IMR-90 (cell line): Measurements from ENCODE around the gene PIAS2. TPM values are rescaled to one million over a fixed set of nuclear protein-coding genes. Genes with fewer than 3 reads are reported as not detected.

Source experiments
- ATAC-seq: fragments of 200-7000 bp; cut with Tn5 transposase; 2 replicates; pipeline ENCODE4 v1.9.1; 2020; ENCODE audit warnings: low read depth, mild to moderate bottlenecking, moderate library complexity
- BruUV-seq: library from RNA; stranded (reverse); fragments of 400-500 nt; replicated peaks from 2 replicates; lab custom pipeline; 2021; lab: Mats Ljungman, UMichigan
- CTCF ChIA-PET: fragments of 300-600 bp; formaldehyde crosslinking; extraction: SDS; loops from one replicate; lab custom pipeline; 2021; ENCODE audit warnings: antibody characterized with exemption; lab: Yijun Ruan, JAX
- POLR2A ChIA-PET: fragments of 300-600 bp; sonication (Branson Sonifier 250); formaldehyde crosslinking; loops from one replicate; lab custom pipeline; 2022; ENCODE audit warnings: antibody characterized with exemption; ENCODE audit not compliant: unreplicated experiment; lab: Charles Lee
- DNase-seq: peaks from one replicate; pipeline ENCODE4 v3.0.0; 2013
- H2AFZ ChIP-seq: replicated peaks from 2 replicates; pipeline ENCODE3; 2013; ENCODE audit warnings: low read length, mild to moderate bottlenecking; ENCODE audit not compliant: poor library complexity
- H2AK5ac ChIP-seq: 2 replicates; pipeline ENCODE4 v1.6.1; 2013; ENCODE audit warnings: low read depth, low read length, inconsistent platforms
- H2AK9ac ChIP-seq: replicated peaks from 2 replicates; pipeline ENCODE3; 2013; ENCODE audit warnings: mild to moderate bottlenecking, low read depth, low read length, moderate library complexity; ENCODE audit not compliant: poor library complexity
- H2BK120ac ChIP-seq: 2 replicates; pipeline ENCODE4 v1.6.1; 2013; ENCODE audit warnings: low read depth, low read length, inconsistent platforms
- H2BK15ac ChIP-seq: 3 replicates; pipeline ENCODE4 v1.6.1; 2013; ENCODE audit warnings: low read depth, low read length, inconsistent platforms
- H2BK20ac ChIP-seq: 2 replicates; pipeline ENCODE4 v1.6.1; 2013; ENCODE audit warnings: low read depth, mild to moderate bottlenecking, inconsistent platforms, low read length, moderate library complexity
- H2BK5ac ChIP-seq: 2 replicates; pipeline ENCODE4 v1.6.1; 2013; ENCODE audit warnings: mild to moderate bottlenecking, low read depth, low read length, inconsistent platforms; ENCODE audit not compliant: poor library complexity, severe bottlenecking
- H3K14ac ChIP-seq: replicated peaks from 2 replicates; pipeline ENCODE4 v1.6.1; 2013; ENCODE audit warnings: low read depth, low read length, inconsistent platforms
- H3K18ac ChIP-seq: 2 replicates; pipeline ENCODE4 v1.6.1; 2013; ENCODE audit warnings: low read depth, low read length, control low read depth
- H3K23ac ChIP-seq: 2 replicates; pipeline ENCODE4 v1.6.1; 2013; ENCODE audit warnings: low read depth, low read length, inconsistent platforms
- H3K27ac ChIP-seq: 2 replicates; pipeline ENCODE4 v1.5.1; 2013; ENCODE audit warnings: mild to moderate bottlenecking, control low read depth, low read length; ENCODE audit not compliant: insufficient read depth
- H3K27me3 ChIP-seq: 2 replicates; pipeline ENCODE4 v1.6.1; 2013; ENCODE audit warnings: low read length; ENCODE audit not compliant: control insufficient read depth, insufficient read depth
- H3K36me3 ChIP-seq: 2 replicates; pipeline ENCODE4 v1.6.1; 2013; ENCODE audit warnings: low read length, mixed read lengths; ENCODE audit not compliant: control insufficient read depth, insufficient read depth
- H3K4ac ChIP-seq: 2 replicates; pipeline ENCODE4 v1.6.1; 2013; ENCODE audit warnings: low read depth, low read length, inconsistent platforms
- H3K4me1 ChIP-seq: 2 replicates; pipeline ENCODE4 v1.6.1; 2013; ENCODE audit warnings: low read length, mixed read lengths; ENCODE audit not compliant: control insufficient read depth, insufficient read depth
- H3K4me2 ChIP-seq: 2 replicates; pipeline ENCODE4 v1.6.1; 2013; ENCODE audit warnings: low read depth, mild to moderate bottlenecking, control low read depth, low read length, moderate library complexity
- H3K4me3 ChIP-seq: 2 replicates; pipeline ENCODE4 v1.5.1; 2013; ENCODE audit warnings: low read depth, mild to moderate bottlenecking, control low read depth, low read length, moderate library complexity; ENCODE audit not compliant: insufficient read depth
- H3K56ac ChIP-seq: 2 replicates; pipeline ENCODE4 v1.6.1; 2013; ENCODE audit warnings: low read length, inconsistent platforms; ENCODE audit not compliant: insufficient read depth; ENCODE audit errors: extremely low read depth
- H3K79me1 ChIP-seq, 2 experiments: 2 replicates each; pipeline ENCODE4 v1.6.1; 2013; ENCODE audit warnings: low read length in 2 of 2, inconsistent platforms in 1 of 2, low read depth in 1 of 2
- H3K9ac ChIP-seq: 2 replicates; pipeline ENCODE4 v1.6.1; 2013; ENCODE audit warnings: low read depth, low read length, control low read depth
- H3K9me1 ChIP-seq: 2 replicates; pipeline ENCODE4 v1.6.1; 2013; ENCODE audit warnings: low read length, inconsistent platforms; ENCODE audit not compliant: insufficient read depth
- H3K9me3 ChIP-seq: 2 replicates; pipeline ENCODE4 v1.6.1; 2013; ENCODE audit warnings: low read length; ENCODE audit not compliant: control insufficient read depth, insufficient read depth
- H4K20me1 ChIP-seq: 2 replicates; pipeline ENCODE4 v1.6.1; 2013; ENCODE audit warnings: low read length, inconsistent platforms; ENCODE audit not compliant: insufficient read depth
- H4K5ac ChIP-seq: 2 replicates; pipeline ENCODE4 v1.6.1; 2013; ENCODE audit warnings: mild to moderate bottlenecking, low read depth, low read length, control low read depth
- H4K8ac ChIP-seq, 2 experiments: 2 replicates each; pipeline ENCODE4 v1.6.1; 2013; ENCODE audit warnings: low read depth in 2 of 2, low read length in 2 of 2, control low read depth in 1 of 2, inconsistent platforms in 1 of 2
- H4K91ac ChIP-seq: 2 replicates; pipeline ENCODE4 v1.6.1; 2013; ENCODE audit warnings: low read depth, low read length, inconsistent platforms; ENCODE audit not compliant: insufficient read depth
- NFE2L2 ChIP-seq: fragments of 150-350 bp; IDR thresholded peaks from 2 replicates; pipeline ENCODE4 v1.6.1; 2016; ENCODE audit warnings: low read depth, mild to moderate bottlenecking, low read length
- RFX5 ChIP-seq: IDR thresholded peaks from 2 replicates; pipeline ENCODE4 v1.8.0; 2012; ENCODE audit warnings: low read depth, mild to moderate bottlenecking, low read length, moderate library complexity
- WGBS, 2 experiments: methylation state at CpG; one replicate each; pipeline versions ENCODE4 v1.1.5 to v1.1.7; 2013; ENCODE audit warnings: missing lambda C conversion rate in 2 of 2; ENCODE audit not compliant: insufficient read length in 1 of 2; ENCODE audit errors: extremely low coverage in 2 of 2; 5-methylcytosine and 5-hydroxymethylcytosine counted together
- dilution Hi-C: fragments of 300-500 bp; cut with HindIII; formaldehyde crosslinking; loops from one replicate; pipeline ENCODE4 v1.14.3; 2018; ENCODE audit warnings: low sequenced_read_pairs; ENCODE audit not compliant: unreplicated experiment
- in situ Hi-C: fragments of 300-500 bp; cut with MboI; formaldehyde crosslinking; loops from 3 replicates; pipeline ENCODE4 v1.14.3; 2019; ENCODE audit warnings: low sequenced_read_pairs, inconsistent platforms, mixed read lengths
- intact Hi-C: fragments of 100-400 bp; cut with micrococcal nuclease; formaldehyde crosslinking; loops from 2 replicates; pipeline ENCODE4 v1.10.0; 2022
- polyA plus RNA-seq, 3 experiments: library from polyadenylated mRNA; depleted of rRNA; stranded (reverse); fragments of >200 nt; gene quantifications; 2 replicates each; pipeline ENCODE4 v1.2.3, GENCODE V29; 2012; ENCODE audit warnings: low replicate concordance in 1 of 3
- total RNA-seq: library from RNA; depleted of rRNA; stranded (reverse); fragments of >200 nt; gene quantifications from 2 replicates; pipeline ENCODE4 v1.2.3, GENCODE V29; 2012

PIAS2 gene
- total and polyA plus RNA-seq, 2 of the 4 experiments (the other 2 are of a cell fraction), result 15.1 to 28.9 TPM

GRCh38 chr18:46756559-46757201 lies 160.6 kb downstream of the PIAS2 start, which contains the start of gene ST8SIA5:
Gene ST8SIA5 (minus strand): TSS chr18:46757053. CDS start chr18:46756508, 545 bp downstream.
- ChIA-PET CTCF (no interaction called here), POLR2A (no interaction called here)
- no peak within 1 kb of the TSS for H2BK15ac ChIP-seq
- H2AK5ac ChIP-seq, result no peak within 1 kb of the TSS
- H2BK5ac ChIP-seq, result no peak within 1 kb of the TSS
- H2AK9ac ChIP-seq, result no peak within 1 kb of the TSS
- H2BK120ac ChIP-seq, result no peak within 1 kb of the TSS
- no peak within 1 kb of the TSS; the same call in 1 of the 2 replicates for H3K4me3 ChIP-seq
- ATAC-seq (no peak), DNase-seq (no peak)
- intact Hi-C loops, result no loop called here
- 5% methylated on average over 13 of the region's 74 CpGs; no CpG with 5 or more reads in 1 of the 2 experiments for WGBS, 2 experiments
- H3K23ac ChIP-seq, result no peak within 1 kb of the TSS
- no peaks in the 10 kb centered on the region for H3K36me3 ChIP-seq
- no peak for TF ChIP-seq NFE2L2
- TF ChIP-seq RFX5, result no peak
- H3K4me1 ChIP-seq, result peaks cover 2% of the 10 kb centered on the region; the same call in 1 of the 2 replicates
- H3K27me3 ChIP-seq, result peaks cover 61% of the 10 kb centered on the region
- no peak within 1 kb of the TSS for H3K18ac ChIP-seq
- no TSS peak for BruUV-seq
- no peak within 1 kb of the TSS for H3K56ac ChIP-seq
- dilution Hi-C loops, result no loop called here
- no peak within 1 kb of the TSS for H3K4ac ChIP-seq
- H4K20me1 ChIP-seq, result no peaks in the 10 kb centered on the region
- H2BK20ac ChIP-seq, result no peak within 1 kb of the TSS
- no peak within 1 kb of the TSS for H4K91ac ChIP-seq
- no peaks in the 10 kb centered on the region for H3K9me3 ChIP-seq
- in situ Hi-C loops, result no loop called here
- no peaks in the 10 kb centered on the region for H3K79me1 ChIP-seq
- peak within 1 kb of the TSS; percentile 76 for H2AFZ ChIP-seq
- no peak within 1 kb of the TSS for H3K27ac ChIP-seq
- no peak within 1 kb of the TSS for H3K9ac ChIP-seq
- H3K9me1 ChIP-seq, result no peaks in the 10 kb centered on the region
- no peak within 1 kb of the TSS for H4K8ac ChIP-seq
- no peak within 1 kb of the TSS for H3K14ac ChIP-seq
- no peak within 1 kb of the TSS for H4K5ac ChIP-seq
- peak within 1 kb of the TSS; percentile 20; the same call in 1 of the 2 replicates for H3K4me2 ChIP-seq
